ENCODE results near the gene SERINC5. TPM values are rescaled to one million over a fixed set of nuclear protein-coding genes. Genes with fewer than 3 reads are reported as not detected.
A peak's percentile ranks its signal among the peaks of the same experiment; 100 is the strongest.
"Not testable (repeated sequence)": the region's sequence is repeated elsewhere in the genome, so short reads cannot be mapped to it uniquely, and the experiment has no call there.

Gene SERINC5
- total RNA-seq, 1 experiment from 2014 or later: 6.9 TPM

GRCh38 chr5:80204808-80205614, 50.8 kb downstream of the SERINC5 start:
- no peak for DNase-seq (ENCODE audit: extremely low read depth, low read depth)

- not testable (repeated sequence) for DNase-seq (ENCODE audit: extremely low read depth, low read depth)
These were observed 54.1 kb downstream of the SERINC5 start for GRCh38 chr5:80201763-80202162.

GRCh38 chr5:80198920-80199319, 56.9 kb downstream of the SERINC5 start:
- DNase-seq (ENCODE audit: extremely low read depth, low read depth): no peak

- DNase-seq (ENCODE audit: extremely low read depth, low read depth): no peak
These were observed 57.4 kb downstream of the SERINC5 start for GRCh38 chr5:80198399-80198798.

GRCh38 chr5:80195837-80196400, 59.9 kb downstream of the SERINC5 start:
- DNase-seq (ENCODE audit: extremely low read depth, low read depth): no peak

- DNase-seq (ENCODE audit: extremely low read depth, low read depth): no peak
These were observed 61.4 kb downstream of the SERINC5 start for GRCh38 chr5:80194468-80194867.

GRCh38 chr5:80193401-80193800, 62.4 kb downstream of the SERINC5 start:
- no peak for DNase-seq (ENCODE audit: extremely low read depth, low read depth)

- DNase-seq (ENCODE audit: extremely low read depth, low read depth): no peak
These were observed 63.2 kb downstream of the SERINC5 start for GRCh38 chr5:80192507-80193241.

GRCh38 chr5:80191991-80192398, 63.9 kb downstream of the SERINC5 start:
- no peak for DNase-seq (ENCODE audit: extremely low read depth, low read depth)

- no peak for DNase-seq (ENCODE audit: extremely low read depth, low read depth)
These were observed 64.5 kb downstream of the SERINC5 start for GRCh38 chr5:80191397-80191796.

- DNase-seq (ENCODE audit: extremely low read depth, low read depth): no peak
These were observed 64.9 kb downstream of the SERINC5 start for GRCh38 chr5:80190960-80191359.

- no peak for DNase-seq (ENCODE audit: extremely low read depth, low read depth)
These were observed 66.1 kb downstream of the SERINC5 start for GRCh38 chr5:80189701-80190100.

GRCh38 chr5:80189201-80189600, 66.6 kb downstream of the SERINC5 start:
- DNase-seq (ENCODE audit: extremely low read depth, low read depth): no peak

GRCh38 chr5:80187421-80188090, 68.3 kb downstream of the SERINC5 start:
- no peak for DNase-seq (ENCODE audit: extremely low read depth, low read depth)

- not testable (repeated sequence) for DNase-seq (ENCODE audit: extremely low read depth, low read depth)
These were observed 70.3 kb downstream of the SERINC5 start for GRCh38 chr5:80185535-80185934.

- DNase-seq (ENCODE audit: extremely low read depth, low read depth): no peak
These were observed 70.8 kb downstream of the SERINC5 start for GRCh38 chr5:80185095-80185494.

- DNase-seq (ENCODE audit: extremely low read depth, low read depth): peak; percentile 9
These were observed 71.4 kb downstream of the SERINC5 start for GRCh38 chr5:80184235-80185023.

GRCh38 chr5:80183728-80184234, 72.1 kb downstream of the SERINC5 start:
- DNase-seq (ENCODE audit: extremely low read depth, low read depth): not testable (repeated sequence)

GRCh38 chr5:80182809-80183580, 72.9 kb downstream of the SERINC5 start:
- no peak for DNase-seq (ENCODE audit: extremely low read depth, low read depth)

All from NCI-H460 (cell line).